ENCODE measurements around the gene NKX2-1.

DNA sequence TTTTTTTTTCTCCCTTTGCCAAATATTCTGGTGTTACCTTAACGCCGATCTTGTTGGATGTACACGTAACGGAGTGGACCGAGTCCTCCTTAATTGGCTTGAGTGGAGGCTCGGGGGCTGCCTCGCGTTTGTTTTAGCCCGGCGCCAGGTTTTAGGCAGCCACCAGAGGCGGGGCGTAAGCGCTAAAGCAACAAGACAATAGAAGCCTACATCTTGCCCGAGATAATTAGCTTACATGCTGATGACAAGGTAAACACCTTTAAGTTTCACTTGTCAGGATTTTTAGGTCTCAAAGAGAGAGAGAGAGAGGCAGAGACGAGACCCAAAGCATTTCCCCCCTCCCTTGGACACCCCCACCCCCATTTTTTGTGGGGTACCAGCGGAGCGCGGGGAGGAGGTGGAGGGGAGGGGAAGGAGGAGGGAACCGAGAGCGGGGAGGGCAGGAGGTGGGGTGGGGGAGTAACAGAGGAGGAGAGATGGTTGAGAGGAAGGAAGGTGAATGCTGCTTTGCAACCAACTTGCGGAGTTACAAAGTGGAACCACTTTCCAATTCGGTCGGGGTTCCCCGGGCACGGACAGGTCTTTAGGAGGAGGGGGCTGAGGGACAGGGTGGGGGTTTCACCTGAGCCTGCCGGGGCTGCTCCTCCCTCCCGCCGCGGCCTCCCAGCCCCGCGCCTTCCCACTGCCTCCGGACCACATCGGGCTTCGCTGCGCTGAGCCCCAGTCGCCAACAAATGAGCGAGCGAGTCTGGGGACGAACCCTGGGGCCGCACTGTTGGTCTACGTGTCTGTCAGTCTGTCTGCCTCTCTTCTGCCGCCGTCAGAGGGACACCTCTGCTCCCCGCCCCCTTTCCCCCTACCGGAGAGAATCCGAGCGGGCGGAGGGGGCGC lies at the start of gene NKX2-1:
- no peak for TF ChIP-seq ZNF207 (IDR thresholded peaks at IDR 0.05; ENCODE audit: borderline replicate concordance)
- no peak for TF ChIP-seq SNRNP70 (IDR thresholded peaks at IDR 0.05; ENCODE audit: low read depth, low read length)
- no peak for TF ChIP-seq FOXC1 (CRISPR knock-in tag; IDR thresholded peaks at IDR 0.05; ENCODE audit: borderline replicate concordance)
- TF ChIP-seq HMG20B (CRISPR knock-in tag; conservative IDR thresholded peaks at IDR 0.05): no peak
- no peak for TF ChIP-seq SAFB2 (CRISPR knock-in tag; IDR thresholded peaks at IDR 0.05; ENCODE audit: borderline replicate concordance, low read depth)
- TF ChIP-seq ZNF354B (CRISPR knock-in tag; IDR thresholded peaks at IDR 0.05): no peak

All from HepG2 (cell line).